Dendritic cell treated with granulocyte-macrophage colony-stimulating factor and Interleukin-4, amounts not matched to agents 40 ng/mL and 50 ng/mL, for 4 days (primary cell): ENCODE measurements around the gene MICAL3.
"Not testable (repeated sequence)": the region's sequence is repeated elsewhere in the genome, so short reads cannot be mapped to it uniquely, and the experiment has no call there.

Experiments
- H3K27ac Mint-ChIP-seq: one replicate; pipeline ENCODE4 v1.8.0; 2022; ENCODE audit warnings: mild to moderate bottlenecking, mixed read lengths
- H3K27me3 Mint-ChIP-seq: one replicate; pipeline ENCODE4 v1.8.0; 2022; ENCODE audit warnings: mild to moderate bottlenecking, mixed read lengths
- H3K36me3 Mint-ChIP-seq: one replicate; pipeline ENCODE4 v1.8.0; 2022; ENCODE audit warnings: low read depth, mixed read lengths
- H3K4me1 Mint-ChIP-seq: one replicate; pipeline ENCODE4 v1.8.0; 2022; ENCODE audit warnings: low read depth, mixed read lengths
- H3K4me3 Mint-ChIP-seq: one replicate; pipeline ENCODE4 v1.8.0; 2022; ENCODE audit warnings: mild to moderate bottlenecking, moderate library complexity, mixed read lengths
- H3K9me3 Mint-ChIP-seq: one replicate; pipeline ENCODE4 v1.8.0; 2022; ENCODE audit warnings: mixed read lengths
- intact Hi-C: fragments of 100-400 bp; cut with micrococcal nuclease; formaldehyde crosslinking; loops from one replicate; pipeline ENCODE4 v1.15.0; 2022

Gene MICAL3

DNA sequence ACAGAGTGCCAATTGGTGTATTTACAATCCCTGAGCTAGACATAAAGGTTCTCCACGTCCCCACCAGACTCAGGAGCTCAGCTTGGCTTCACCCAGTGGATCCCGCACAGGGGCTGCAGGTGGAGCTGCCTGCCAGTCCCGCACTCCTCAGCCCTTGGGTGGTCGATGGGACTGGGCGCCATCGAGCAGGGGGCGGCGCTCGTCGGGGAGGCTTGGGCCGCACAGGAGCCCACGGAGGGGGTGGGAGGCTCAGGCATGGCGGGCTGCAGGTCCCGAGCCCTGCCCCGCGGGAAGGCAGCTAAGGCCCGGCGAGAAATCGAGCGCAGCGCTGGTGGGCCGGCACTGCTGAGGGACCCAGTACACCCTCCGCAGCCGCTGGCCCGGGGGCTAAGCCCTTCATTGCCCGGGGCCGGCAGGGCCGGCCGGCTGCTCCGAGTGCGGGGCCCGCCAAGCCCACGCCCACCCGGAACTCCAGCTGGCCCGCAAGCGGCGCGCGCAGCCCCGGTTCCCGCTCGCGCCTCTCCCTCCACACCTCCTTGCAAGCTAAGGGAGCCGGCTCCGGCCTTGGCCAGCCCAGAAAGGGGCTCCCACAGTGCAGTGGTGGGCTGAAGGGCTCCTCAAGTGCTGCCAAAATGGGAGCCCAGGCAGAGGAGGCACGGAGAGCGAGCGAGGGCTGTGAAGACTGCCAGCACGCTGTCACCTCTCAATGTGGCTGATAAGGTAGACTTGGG lies 29.0 kb upstream of the MICAL3 start:
- H3K9me3 Mint-ChIP-seq, H3K27ac Mint-ChIP-seq, H3K4me3 Mint-ChIP-seq: not testable (repeated sequence)

GRCh38 chr22:18051113-18051512 lies 26.8 kb upstream of the MICAL3 start:
- not testable (repeated sequence) for H3K9me3 Mint-ChIP-seq, H3K27ac Mint-ChIP-seq

More for the DNA sequence above, 29.0 kb upstream of the MICAL3 start:
- H3K4me1 Mint-ChIP-seq, H3K27me3 Mint-ChIP-seq, H3K36me3 Mint-ChIP-seq, intact Hi-C loops: not testable (repeated sequence)

GRCh38 chr22:18050065-18050464 lies 25.7 kb upstream of the MICAL3 start:
- intact Hi-C loops, result no loop called here
- Mint-ChIP-seq H3K27me3 (peaks cover 4% of the 10 kb centered on the region), H3K4me1 (no peaks in the 10 kb centered on the region), H3K9me3 (no peaks in the 10 kb centered on the region), H3K4me3 (no peak overlapping the region), H3K27ac (no peak overlapping the region), H3K36me3 (no peaks in the 10 kb centered on the region)

More at GRCh38 chr22:18051113-18051512, 26.8 kb upstream of the MICAL3 start:
- H3K4me3 Mint-ChIP-seq, H3K4me1 Mint-ChIP-seq, H3K27me3 Mint-ChIP-seq, H3K36me3 Mint-ChIP-seq, intact Hi-C loops: not testable (repeated sequence)

GRCh38 chr22:18048441-18048898 lies 24.1 kb upstream of the MICAL3 start:
- Mint-ChIP-seq H3K27me3 (peaks cover 4% of the 10 kb centered on the region), H3K9me3 (no peaks in the 10 kb centered on the region), H3K4me3 (no peak overlapping the region), H3K4me1 (no peaks in the 10 kb centered on the region), H3K36me3 (no peaks in the 10 kb centered on the region), H3K27ac (no peak overlapping the region)
- intact Hi-C loops, result no loop called here

DNA sequence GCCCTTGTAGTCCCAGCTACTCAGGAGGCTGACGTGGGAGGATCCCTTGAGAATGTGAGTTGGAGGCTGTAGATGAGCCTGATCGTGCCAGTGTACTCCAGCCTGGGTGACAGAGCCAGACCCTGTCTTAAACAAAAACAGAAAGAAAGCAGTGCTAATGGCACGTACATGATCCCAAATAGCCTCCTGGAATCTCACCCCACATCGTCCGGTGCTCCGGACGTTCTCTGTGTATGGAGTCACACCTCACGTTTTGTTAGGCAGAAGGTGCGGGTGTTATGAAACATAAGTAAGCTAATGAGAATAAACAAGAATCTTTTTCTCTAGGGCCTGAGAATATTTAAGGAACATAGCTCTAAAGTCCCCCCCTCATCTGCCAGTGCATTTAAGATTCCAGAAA lies 23.7 kb upstream of the MICAL3 start:
- H3K36me3 Mint-ChIP-seq, result no peaks in the 10 kb centered on the region
- H3K27ac Mint-ChIP-seq, result no peak overlapping the region
- intact Hi-C loops, result no loop called here
- H3K27me3 Mint-ChIP-seq, result peaks cover 4% of the 10 kb centered on the region
- no peak overlapping the region for H3K4me3 Mint-ChIP-seq
- H3K4me1 Mint-ChIP-seq, result no peaks in the 10 kb centered on the region
- H3K9me3 Mint-ChIP-seq, result no peaks in the 10 kb centered on the region

DNA sequence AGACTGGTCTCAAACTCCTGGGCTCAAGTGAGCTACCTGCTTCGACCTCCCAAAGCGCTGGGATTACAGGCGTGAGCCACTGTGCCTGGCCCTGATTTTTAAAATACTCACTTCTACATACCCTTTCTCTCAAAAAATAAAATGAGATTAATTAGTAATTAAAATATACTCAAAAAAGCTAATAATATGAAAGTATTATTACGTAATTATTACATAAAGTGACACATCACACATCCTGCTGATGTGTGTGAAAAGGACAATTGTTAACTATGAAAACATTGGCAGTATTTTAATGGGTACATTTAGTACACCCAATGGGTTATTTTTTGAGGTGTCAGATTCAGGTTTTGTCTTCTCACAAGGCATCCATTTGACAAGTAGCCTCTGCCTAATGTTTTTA lies 21.4 kb upstream of the MICAL3 start:
- no peaks in the 10 kb centered on the region for H3K4me1 Mint-ChIP-seq
- H3K27ac Mint-ChIP-seq, result no peak overlapping the region
- no peak overlapping the region for H3K4me3 Mint-ChIP-seq
- peaks cover 4% of the 10 kb centered on the region for H3K27me3 Mint-ChIP-seq
- no peaks in the 10 kb centered on the region for H3K36me3 Mint-ChIP-seq
- intact Hi-C loops, result no loop called here
- H3K9me3 Mint-ChIP-seq, result no peaks in the 10 kb centered on the region

- H3K36me3 Mint-ChIP-seq, result no peaks in the 10 kb centered on the region
- no peaks in the 10 kb centered on the region for H3K9me3 Mint-ChIP-seq
- H3K4me1 Mint-ChIP-seq, result no peaks in the 10 kb centered on the region
- no peak overlapping the region for H3K4me3 Mint-ChIP-seq
- no peak overlapping the region for H3K27ac Mint-ChIP-seq
- intact Hi-C loops, result no loop called here
- peaks cover 4% of the 10 kb centered on the region for H3K27me3 Mint-ChIP-seq
Observed at GRCh38 chr22:18044548-18045271, 20.3 kb upstream of the MICAL3 start.

DNA sequence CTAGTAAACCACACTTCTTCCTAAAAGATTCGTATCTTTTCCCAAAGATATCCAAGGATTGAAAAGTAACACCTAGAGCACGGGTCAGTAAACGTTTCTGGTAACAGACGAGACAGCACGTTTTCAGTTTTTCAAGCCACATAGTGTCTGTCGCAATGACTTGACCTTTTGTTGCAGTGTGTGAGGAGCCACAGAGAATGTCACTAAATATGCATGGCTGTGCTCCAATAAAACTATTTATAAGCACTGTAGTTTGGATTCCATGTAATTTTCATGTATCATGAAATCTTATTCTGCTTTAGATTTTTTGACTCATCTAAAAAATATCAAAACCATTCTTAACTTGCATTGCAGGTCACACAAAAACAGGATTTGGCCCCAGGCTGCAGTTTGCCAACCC lies 18.3 kb upstream of the MICAL3 start:
- Mint-ChIP-seq H3K27me3 (no peaks in the 10 kb centered on the region), H3K27ac (no peak overlapping the region), H3K9me3 (no peaks in the 10 kb centered on the region), H3K4me3 (no peak overlapping the region), H3K4me1 (no peaks in the 10 kb centered on the region), H3K36me3 (no peaks in the 10 kb centered on the region)
- intact Hi-C loops, result no loop called here

GRCh38 chr22:18040898-18041297 lies 16.5 kb upstream of the MICAL3 start:
- H3K36me3 Mint-ChIP-seq, H3K27me3 Mint-ChIP-seq, H3K4me3 Mint-ChIP-seq, H3K27ac Mint-ChIP-seq, H3K4me1 Mint-ChIP-seq, intact Hi-C loops, H3K9me3 Mint-ChIP-seq: not testable (repeated sequence)

DNA sequence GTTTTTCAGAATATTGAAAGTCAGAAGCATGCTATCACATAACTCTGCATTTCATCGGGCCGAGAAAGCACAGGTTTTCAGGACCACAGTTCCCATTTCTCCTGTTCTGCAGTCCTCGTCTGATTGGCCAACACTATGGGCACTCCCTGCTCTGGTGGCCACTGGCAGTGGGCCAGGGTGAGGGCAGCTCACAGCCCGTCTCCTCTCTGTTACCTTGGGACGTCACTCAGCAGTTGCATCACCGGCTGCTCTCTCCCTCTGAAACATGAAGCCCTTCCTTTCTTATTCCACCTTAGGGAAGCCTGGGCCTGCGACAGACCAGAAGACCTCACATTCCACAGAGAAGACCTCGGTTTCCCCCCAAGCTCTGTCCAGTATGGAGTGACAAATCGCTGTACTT lies 11.4 kb upstream of the MICAL3 start:
- no peak overlapping the region for H3K27ac Mint-ChIP-seq
- H3K4me3 Mint-ChIP-seq, result no peak overlapping the region
- peaks cover 3% of the 10 kb centered on the region for H3K27me3 Mint-ChIP-seq
- no peaks in the 10 kb centered on the region for H3K36me3 Mint-ChIP-seq
- intact Hi-C loops, result no loop called here
- no peaks in the 10 kb centered on the region for H3K9me3 Mint-ChIP-seq
- H3K4me1 Mint-ChIP-seq, result no peaks in the 10 kb centered on the region

GRCh38 chr22:18034076-18034475 lies 9.7 kb upstream of the MICAL3 start:
- intact Hi-C loops, result no loop called here
- Mint-ChIP-seq H3K36me3 (no peaks in the 10 kb centered on the region), H3K27me3 (peaks cover 6% of the 10 kb centered on the region), H3K27ac (no peak overlapping the region), H3K9me3 (no peaks in the 10 kb centered on the region), H3K4me1 (no peaks in the 10 kb centered on the region), H3K4me3 (no peak overlapping the region)

GRCh38 chr22:18033204-18033998 lies 9.0 kb upstream of the MICAL3 start:
- H3K4me1 Mint-ChIP-seq, result no peaks in the 10 kb centered on the region
- no peaks in the 10 kb centered on the region for H3K9me3 Mint-ChIP-seq
- H3K27ac Mint-ChIP-seq, result no peak overlapping the region
- H3K36me3 Mint-ChIP-seq, result no peaks in the 10 kb centered on the region
- H3K4me3 Mint-ChIP-seq, result no peak overlapping the region
- intact Hi-C loops, result no loop called here
- H3K27me3 Mint-ChIP-seq, result peaks cover 6% of the 10 kb centered on the region

GRCh38 chr22:18032455-18033101 lies 8.2 kb upstream of the MICAL3 start:
- H3K4me1 Mint-ChIP-seq, result no peaks in the 10 kb centered on the region
- no peaks in the 10 kb centered on the region for H3K9me3 Mint-ChIP-seq
- intact Hi-C loops, result no loop called here
- H3K27me3 Mint-ChIP-seq, result peaks cover 9% of the 10 kb centered on the region
- H3K27ac Mint-ChIP-seq, result no peak overlapping the region
- no peak overlapping the region for H3K4me3 Mint-ChIP-seq
- H3K36me3 Mint-ChIP-seq, result no peaks in the 10 kb centered on the region
